HepG2 (cell line): ENCODE measurements around the gene PRR22. TPM values are rescaled to one million over a fixed set of nuclear protein-coding genes. Genes with fewer than 3 reads are reported as not detected.

Source experiments
- ATAC-seq: fragments of 200-7000 bp; cut with Tn5 transposase; 3 replicates; pipeline ENCODE4 v1.9.1; 2020; ENCODE audit warnings: mild to moderate bottlenecking, moderate library complexity
- BruUV-seq: library from RNA; stranded (reverse); fragments of 400-500 nt; replicated peaks from 2 replicates; lab custom pipeline; 2021; lab: Mats Ljungman, UMichigan
- CTCF ChIA-PET: fragments of 300-600 bp; formaldehyde crosslinking; extraction: SDS; loops from one replicate; lab custom pipeline; 2021; ENCODE audit warnings: low total read pairs, inconsistent platforms, low intra/inter-chr PET ratio; lab: Yijun Ruan, JAX
- POLR2A ChIA-PET: fragments of 350-600 bp; sonication (Branson Sonifier 250); formaldehyde crosslinking; loops from one replicate; lab custom pipeline; 2020; ENCODE audit warnings: antibody characterized with exemption, inconsistent platforms; lab: Yijun Ruan, JAX
- DNase-seq: peaks from one replicate; pipeline ENCODE4 v3.0.0-alpha.2; 2015; ENCODE audit warnings: low spot score
- FAIRE-seq: peaks from 3 replicates; lab custom pipeline; 2011; peaks lifted over from hg19 to GRCh38; lab: Jason Lieb, UNC
- H2AFZ ChIP-seq: one replicate; pipeline ENCODE4 v1.6.1; 2011; ENCODE audit warnings: low read length, inconsistent platforms
- H3K27ac ChIP-seq: fragments of 300-600 bp; 3 replicates; pipeline ENCODE4 v1.8.0; 2011; ENCODE audit warnings: mixed run types, mild to moderate bottlenecking, mixed read lengths, low read length, inconsistent platforms; ENCODE audit not compliant: insufficient read depth; ENCODE audit errors: extremely low read length
- H3K27me3 ChIP-seq, 2 experiments: fragments of 200-600 bp in 1 of 2; 2 replicates in 1 of 2; 3 replicates in 1 of 2; pipeline versions ENCODE4 v1.6.0 to v1.8.0; 2011; ENCODE audit warnings: low read length in 2 of 2, mild to moderate bottlenecking in 2 of 2, moderate library complexity in 2 of 2, inconsistent platforms in 1 of 2; ENCODE audit not compliant: insufficient read depth in 2 of 2, control insufficient read depth in 1 of 2
- H3K36me3 ChIP-seq, 2 experiments: fragments of 200-600 bp in 1 of 2; replicated peaks in 1 of 2; 2 replicates in 1 of 2; 3 replicates in 1 of 2; pipeline versions ENCODE4 v1.5.1 to v1.8.0; 2011; ENCODE audit warnings: low read length in 2 of 2, inconsistent platforms in 1 of 2; ENCODE audit not compliant: insufficient read depth in 2 of 2, control insufficient read depth in 1 of 2
- H3K4me1 ChIP-seq: 2 replicates; pipeline ENCODE4 v1.5.1; 2012; ENCODE audit warnings: low read length, inconsistent platforms; ENCODE audit not compliant: insufficient read depth
- H3K4me2 ChIP-seq: 2 replicates; pipeline ENCODE4 v1.6.0; 2011; ENCODE audit warnings: low read depth, low read length, inconsistent platforms
- H3K4me3 ChIP-seq, 3 experiments: fragments of 200-600 bp in 1 of 3; sonication (generic), shearing (Covaris generic) in 1 of 3; replicated peaks in 1 of 3; 2 replicates each; pipeline ENCODE4 v1.5.1; 2011 to 2016; ENCODE audit warnings: low read length in 3 of 3, inconsistent platforms in 2 of 3, low read depth in 2 of 3, mild to moderate bottlenecking in 2 of 3, control low read depth in 1 of 3, mixed read lengths in 1 of 3; ENCODE audit not compliant: insufficient read depth in 1 of 3
- H3K79me2 ChIP-seq: one replicate; pipeline ENCODE4 v1.6.1; 2011; ENCODE audit warnings: low read length, inconsistent platforms; ENCODE audit not compliant: insufficient read depth
- H3K9ac ChIP-seq: 2 replicates; pipeline ENCODE4 v1.6.0; 2011; ENCODE audit warnings: mild to moderate bottlenecking, low read depth, low read length, inconsistent platforms; ENCODE audit not compliant: insufficient read depth
- H3K9me3 ChIP-seq: 2 replicates; pipeline ENCODE4 v1.5.1; 2012; ENCODE audit warnings: mild to moderate bottlenecking, low read length
- H4K20me1 ChIP-seq: 2 replicates; pipeline ENCODE4 v1.6.0; 2011; ENCODE audit warnings: inconsistent platforms, mild to moderate bottlenecking, low read length, moderate library complexity; ENCODE audit not compliant: insufficient read depth
- CENPX ChIP-seq: sonication (generic); formaldehyde crosslinking; IDR thresholded peaks from 2 replicates; pipeline ENCODE4 v1.9.0; 2021; ENCODE audit warnings: mild to moderate bottlenecking, missing genetic modification reagents, moderate library complexity
- ZFP90 ChIP-seq: sonication (generic); formaldehyde crosslinking; IDR thresholded peaks from 2 replicates; pipeline ENCODE4 v1.8.0; 2022; ENCODE audit warnings: missing genetic modification reagents, mild to moderate bottlenecking, inconsistent platforms, borderline replicate concordance
- ZMYM3 ChIP-seq: sonication (generic); formaldehyde crosslinking; IDR thresholded peaks from 2 replicates; pipeline ENCODE4 v1.5.1; 2020; ENCODE audit warnings: mild to moderate bottlenecking, missing genetic modification reagents
- ZNF274 ChIP-seq: sonication (generic); formaldehyde crosslinking; IDR thresholded peaks from 2 replicates; pipeline ENCODE4 v1.5.1; 2020; ENCODE audit warnings: mild to moderate bottlenecking, missing genetic modification reagents
- ZNF34 ChIP-seq: sonication (generic); formaldehyde crosslinking; IDR thresholded peaks from 2 replicates; pipeline ENCODE4 v1.4.0; 2020; ENCODE audit warnings: mild to moderate bottlenecking, missing genetic modification reagents, borderline replicate concordance
- ZNF629 ChIP-seq: sonication (generic); formaldehyde crosslinking; conservative IDR thresholded peaks from 2 replicates; pipeline ENCODE4 v1.5.0; 2020; ENCODE audit warnings: missing genetic modification reagents
- WGBS: methylation state at CpG from one replicate; pipeline ENCODE4 v1.1.6; 2017; ENCODE audit warnings: low lambda C conversion rate; 5-methylcytosine and 5-hydroxymethylcytosine counted together
- in situ Hi-C: cut with HindIII; loops from 2 replicates; pipeline ENCODE4 v1.10.0; 2017; ENCODE audit warnings: low pct_unique_long_range_greater_than_20kb; ENCODE audit not compliant: extremely low pct_ligation_motif_present
- intact Hi-C: fragments of 100-400 bp; cut with micrococcal nuclease; formaldehyde crosslinking; loops from one replicate; pipeline ENCODE4 v1.10.0; 2022; ENCODE audit not compliant: unreplicated experiment
- polyA plus RNA-seq, 8 experiments: library from polyadenylated mRNA; depleted of rRNA in 3 of 8; stranded (reverse) in 7 of 8; unstranded in 1 of 8; fragments of >200 nt; fragmentation: Illumina TruSeq in 4 of 8; extraction: Trizol in 4 of 8; gene quantifications; 2 replicates each; pipeline versions ENCODE4 v1.2.1 to v1.2.3, GENCODE V29; 2011 to 2016; ENCODE audit warnings: low read depth in 4 of 8, missing spikeins in 1 of 8, mixed read lengths in 1 of 8; ENCODE audit not compliant: insufficient read depth in 1 of 8
- total RNA-seq, 5 experiments: library from RNA; depleted of rRNA; stranded (reverse); fragments of >200 nt; fragmentation: Illumina TruSeq; extraction: Trizol; gene quantifications; 2 replicates each; pipeline ENCODE4 v1.2.3, GENCODE V29; 2016; ENCODE audit warnings: low read depth in 1 of 5
- TF ChIP-seq, protein P1 (sequence below): sonication (generic); formaldehyde crosslinking; IDR thresholded peaks from 2 replicates; pipeline ENCODE4 v1.4.0; 2020; ENCODE audit warnings: missing genetic modification reagents
- TF ChIP-seq, protein P2 (sequence below): sonication (generic); formaldehyde crosslinking; IDR thresholded peaks from 2 replicates; pipeline ENCODE4 v1.9.0; 2022; ENCODE audit warnings: low read depth, missing genetic modification reagents
- TF ChIP-seq, protein P3 (sequence below): sonication (generic); IDR thresholded peaks from 2 replicates; pipeline ENCODE4 v1.6.1; 2016; ENCODE audit warnings: low read depth, borderline replicate concordance

PRR22 gene
- total and polyA plus RNA-seq, 2 of the 13 experiments (the other 11 are each of a cell fraction or from before 2014, with no cell fraction given) = 0.84 to 2.3 TPM

DNA sequence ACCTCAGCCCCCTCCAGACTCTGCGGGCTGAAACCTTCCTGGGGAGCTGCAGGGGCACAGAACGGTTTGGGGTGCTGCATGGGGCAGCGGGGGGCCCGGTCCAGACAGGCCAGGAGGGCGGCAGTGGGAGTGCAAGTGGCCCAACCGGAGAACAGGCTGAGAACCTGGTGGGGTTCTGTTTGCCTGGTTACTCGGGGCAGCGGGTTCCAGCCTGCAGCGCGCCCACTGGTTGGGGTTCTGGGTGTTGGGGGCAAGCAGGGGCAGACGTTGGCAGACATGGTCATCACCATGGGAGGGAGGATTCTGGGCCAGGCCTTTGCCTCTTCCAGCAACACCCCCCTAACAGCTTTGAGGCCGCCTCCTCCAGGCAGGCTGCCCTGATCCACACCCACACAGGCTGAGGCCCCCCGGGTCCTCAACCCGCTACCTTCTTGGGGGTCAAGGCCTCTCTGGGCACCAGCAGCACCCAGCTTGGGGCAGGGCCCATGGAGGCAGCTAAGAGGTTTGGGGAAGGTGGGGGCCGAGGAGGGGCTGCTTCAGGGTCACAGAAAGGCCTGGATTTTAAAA lies at the start of gene PRR22 (continued):
- TF ChIP-seq, protein P1, sequence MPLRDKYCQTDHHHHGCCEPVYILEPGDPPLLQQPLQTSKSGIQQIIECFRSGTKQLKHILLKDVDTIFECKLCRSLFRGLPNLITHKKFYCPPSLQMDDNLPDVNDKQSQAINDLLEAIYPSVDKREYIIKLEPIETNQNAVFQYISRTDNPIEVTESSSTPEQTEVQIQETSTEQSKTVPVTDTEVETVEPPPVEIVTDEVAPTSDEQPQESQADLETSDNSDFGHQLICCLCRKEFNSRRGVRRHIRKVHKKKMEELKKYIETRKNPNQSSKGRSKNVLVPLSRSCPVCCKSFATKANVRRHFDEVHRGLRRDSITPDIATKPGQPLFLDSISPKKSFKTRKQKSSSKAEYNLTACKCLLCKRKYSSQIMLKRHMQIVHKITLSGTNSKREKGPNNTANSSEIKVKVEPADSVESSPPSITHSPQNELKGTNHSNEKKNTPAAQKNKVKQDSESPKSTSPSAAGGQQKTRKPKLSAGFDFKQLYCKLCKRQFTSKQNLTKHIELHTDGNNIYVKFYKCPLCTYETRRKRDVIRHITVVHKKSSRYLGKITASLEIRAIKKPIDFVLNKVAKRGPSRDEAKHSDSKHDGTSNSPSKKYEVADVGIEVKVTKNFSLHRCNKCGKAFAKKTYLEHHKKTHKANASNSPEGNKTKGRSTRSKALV = no peak
- TF ChIP-seq, protein P2, sequence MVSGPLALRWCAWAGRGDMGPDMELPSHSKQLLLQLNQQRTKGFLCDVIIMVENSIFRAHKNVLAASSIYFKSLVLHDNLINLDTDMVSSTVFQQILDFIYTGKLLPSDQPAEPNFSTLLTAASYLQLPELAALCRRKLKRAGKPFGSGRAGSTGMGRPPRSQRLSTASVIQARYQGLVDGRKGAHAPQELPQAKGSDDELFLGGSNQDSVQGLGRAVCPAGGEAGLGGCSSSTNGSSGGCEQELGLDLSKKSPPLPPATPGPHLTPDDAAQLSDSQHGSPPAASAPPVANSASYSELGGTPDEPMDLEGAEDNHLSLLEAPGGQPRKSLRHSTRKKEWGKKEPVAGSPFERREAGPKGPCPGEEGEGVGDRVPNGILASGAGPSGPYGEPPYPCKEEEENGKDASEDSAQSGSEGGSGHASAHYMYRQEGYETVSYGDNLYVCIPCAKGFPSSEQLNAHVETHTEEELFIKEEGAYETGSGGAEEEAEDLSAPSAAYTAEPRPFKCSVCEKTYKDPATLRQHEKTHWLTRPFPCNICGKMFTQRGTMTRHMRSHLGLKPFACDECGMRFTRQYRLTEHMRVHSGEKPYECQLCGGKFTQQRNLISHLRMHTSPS (CRISPR knock-in tag) = no peak
- TF ChIP-seq CENPX (no peak), ZNF274 (CRISPR knock-in tag) (no peak), ZNF34 (CRISPR knock-in tag) (no peak)

DNA sequence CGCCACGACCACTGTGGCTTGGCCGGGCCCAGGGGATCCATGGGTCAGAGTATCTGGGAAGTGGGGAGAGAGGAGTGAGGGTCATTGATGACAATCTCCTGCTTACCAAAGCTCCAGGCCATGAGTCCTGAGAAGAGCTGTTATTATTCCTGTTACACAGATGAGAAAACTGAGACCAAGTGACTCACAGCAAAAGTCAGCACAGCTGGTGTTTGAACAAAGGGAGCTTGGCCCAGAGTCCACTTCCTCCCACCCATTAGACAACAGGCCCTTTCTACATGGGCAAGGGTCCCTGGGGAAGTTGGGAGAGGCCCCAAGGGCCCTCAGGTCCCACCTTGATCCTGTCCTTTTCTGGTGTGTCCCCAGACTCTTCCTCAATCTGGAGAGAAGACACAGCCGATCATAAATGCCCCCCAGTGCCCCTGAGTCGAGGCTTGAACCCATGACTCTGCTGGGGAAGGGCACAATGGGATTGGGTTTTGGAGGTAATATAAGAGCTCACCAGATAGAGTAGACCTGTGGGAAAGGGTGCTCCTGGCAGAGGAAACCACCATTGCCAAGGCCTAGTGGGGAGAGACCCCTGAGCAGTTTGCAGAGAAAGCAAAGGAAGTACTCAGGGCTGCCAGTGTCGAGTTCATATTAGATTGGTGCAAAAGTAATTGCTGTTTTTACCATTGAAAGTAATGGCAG lies 48.1 kb upstream of the PRR22 start:
- FAIRE-seq = no peak
- CTCF ChIA-PET = no interaction called here
- TF ChIP-seq ZMYM3 (CRISPR knock-in tag) (peak; percentile 38; the same call in 1 of the 2 replicates), ZNF629 (CRISPR knock-in tag) (peak; percentile 87), ZFP90 (no peak)
- TF ChIP-seq, protein P3, sequence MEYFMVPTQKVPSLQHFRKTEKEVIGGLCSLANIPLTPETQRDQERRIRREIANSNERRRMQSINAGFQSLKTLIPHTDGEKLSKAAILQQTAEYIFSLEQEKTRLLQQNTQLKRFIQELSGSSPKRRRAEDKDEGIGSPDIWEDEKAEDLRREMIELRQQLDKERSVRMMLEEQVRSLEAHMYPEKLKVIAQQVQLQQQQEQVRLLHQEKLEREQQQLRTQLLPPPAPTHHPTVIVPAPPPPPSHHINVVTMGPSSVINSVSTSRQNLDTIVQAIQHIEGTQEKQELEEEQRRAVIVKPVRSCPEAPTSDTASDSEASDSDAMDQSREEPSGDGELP = peak; percentile 77; the same call in 1 of the 2 replicates

More for the DNA sequence above, 48.1 kb upstream of the PRR22 start:
- no peak overlapping the region for H3K4me2 ChIP-seq
- in situ Hi-C loops = no loop called here
- ATAC-seq (no peak), DNase-seq (no peak)
- no peak overlapping the region for H2AFZ ChIP-seq
- H3K79me2 ChIP-seq = peaks cover 14% of the 10 kb centered on the region
- no peak overlapping the region for H3K4me3 ChIP-seq
- 95% methylated on average over 5 of the region's 6 CpGs for WGBS
- H3K36me3 ChIP-seq = peaks cover 0 to 5% of the 10 kb centered on the region in 2 experiments; a peak in 2 of 5 replicates
- POLR2A ChIA-PET = interaction anchor here (0.9 to 1.3 kb wide), 2 partner anchors 10 to 71 kb away, joined by 3 to 4 read pairs; partner anchors contain the start of gene NDUFA11
- no peak overlapping the region for H3K9ac ChIP-seq
- no peaks in the 10 kb centered on the region for H3K9me3 ChIP-seq
- no peaks in the 10 kb centered on the region; a peak in 1 of 5 replicates for H3K27me3 ChIP-seq
- H3K4me1 ChIP-seq = peaks cover 54% of the 10 kb centered on the region
- H3K27ac ChIP-seq = no peak overlapping the region
- H4K20me1 ChIP-seq = no peaks in the 10 kb centered on the region
- BruUV-seq = no TSS peak
- intact Hi-C loops = no loop called here
